Measurements from ENCODE around the gene TMC5.

GRCh38 chr16:19424478-19424877 lies 6.8 kb downstream of the TMC5 start:
- TF ChIP-seq CTCF (IDR thresholded peaks at IDR 0.05; ENCODE audit: low read depth, low read length, missing input control) (no peak), JUND (IDR thresholded peaks at IDR 0.05) (no peak), ATF3 (IDR thresholded peaks at IDR 0.05) (no peak), REST (IDR thresholded peaks at IDR 0.05) (no peak), YY1 (IDR thresholded peaks at IDR 0.05) (no peak)

Data from liver (tissue), 3 donors.